WERI-Rb-1 (cell line): ENCODE measurements around the gene SLC6A6.

Experiments
- DNase-seq: peaks from one replicate; pipeline ENCODE4 v3.0.0-alpha.2; 2020
- H3K27ac ChIP-seq: fragments of 250-450 bp; sonication (Bioruptor Pico); 2 replicates; pipeline ENCODE4 v1.5.1; 2020; ENCODE audit warnings: mild to moderate bottlenecking, moderate library complexity
- H3K27me3 ChIP-seq: fragments of 250-450 bp; sonication (Bioruptor Pico); 2 replicates; pipeline ENCODE4 v1.5.1; 2021; ENCODE audit warnings: mild to moderate bottlenecking, low read depth, moderate library complexity; ENCODE audit not compliant: insufficient read depth, severe bottlenecking
- H3K36me3 ChIP-seq: fragments of 250-450 bp; sonication (Bioruptor Pico); 2 replicates; pipeline ENCODE4 v1.5.1; 2020; ENCODE audit warnings: mild to moderate bottlenecking, moderate library complexity
- H3K4me3 ChIP-seq: 2 replicates; pipeline ENCODE4 v1.5.1; 2011; ENCODE audit warnings: low read depth, mild to moderate bottlenecking, control low read depth, low read length
- H3K9me3 ChIP-seq: fragments of 250-450 bp; sonication (Bioruptor Pico); 2 replicates; pipeline ENCODE4 v1.5.1; 2021; ENCODE audit warnings: mild to moderate bottlenecking, moderate library complexity; ENCODE audit not compliant: severe bottlenecking
- TF ChIP-seq, protein P1 (sequence below): IDR thresholded peaks from 2 replicates; pipeline ENCODE4 v1.5.1; 2011; ENCODE audit warnings: low read depth, mild to moderate bottlenecking, control low read depth, inconsistent platforms, low read length

Gene SLC6A6

DNA sequence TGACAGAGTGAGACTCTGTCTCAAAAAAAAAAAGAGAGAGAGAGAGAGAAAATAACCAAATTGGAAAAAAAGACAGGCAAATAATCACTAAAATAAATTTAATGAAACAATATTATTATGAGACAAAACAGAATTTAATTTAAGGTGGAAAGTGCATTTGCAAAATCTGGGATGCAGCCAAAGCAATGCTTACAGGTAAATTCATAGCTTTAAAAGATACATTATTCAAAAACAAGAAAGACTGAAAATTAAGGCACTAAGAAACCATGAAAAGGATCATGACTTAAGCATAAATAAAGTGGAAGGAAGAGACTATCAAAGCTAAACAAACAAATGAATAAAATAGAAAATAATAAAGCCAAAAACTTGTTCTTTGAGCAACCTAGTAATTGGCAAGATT is 100.1 kb downstream of the SLC6A6 start:
- no peak overlapping the region for H3K4me3 ChIP-seq
- DNase-seq, result no peak
- H3K27me3 ChIP-seq, result no peaks in the 10 kb centered on the region
- TF ChIP-seq, protein P1, sequence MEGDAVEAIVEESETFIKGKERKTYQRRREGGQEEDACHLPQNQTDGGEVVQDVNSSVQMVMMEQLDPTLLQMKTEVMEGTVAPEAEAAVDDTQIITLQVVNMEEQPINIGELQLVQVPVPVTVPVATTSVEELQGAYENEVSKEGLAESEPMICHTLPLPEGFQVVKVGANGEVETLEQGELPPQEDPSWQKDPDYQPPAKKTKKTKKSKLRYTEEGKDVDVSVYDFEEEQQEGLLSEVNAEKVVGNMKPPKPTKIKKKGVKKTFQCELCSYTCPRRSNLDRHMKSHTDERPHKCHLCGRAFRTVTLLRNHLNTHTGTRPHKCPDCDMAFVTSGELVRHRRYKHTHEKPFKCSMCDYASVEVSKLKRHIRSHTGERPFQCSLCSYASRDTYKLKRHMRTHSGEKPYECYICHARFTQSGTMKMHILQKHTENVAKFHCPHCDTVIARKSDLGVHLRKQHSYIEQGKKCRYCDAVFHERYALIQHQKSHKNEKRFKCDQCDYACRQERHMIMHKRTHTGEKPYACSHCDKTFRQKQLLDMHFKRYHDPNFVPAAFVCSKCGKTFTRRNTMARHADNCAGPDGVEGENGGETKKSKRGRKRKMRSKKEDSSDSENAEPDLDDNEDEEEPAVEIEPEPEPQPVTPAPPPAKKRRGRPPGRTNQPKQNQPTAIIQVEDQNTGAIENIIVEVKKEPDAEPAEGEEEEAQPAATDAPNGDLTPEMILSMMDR, result no peak
- no peak overlapping the region for H3K27ac ChIP-seq
- H3K9me3 ChIP-seq, result peaks cover 3% of the 10 kb centered on the region
- H3K36me3 ChIP-seq, result no peaks in the 10 kb centered on the region

DNA sequence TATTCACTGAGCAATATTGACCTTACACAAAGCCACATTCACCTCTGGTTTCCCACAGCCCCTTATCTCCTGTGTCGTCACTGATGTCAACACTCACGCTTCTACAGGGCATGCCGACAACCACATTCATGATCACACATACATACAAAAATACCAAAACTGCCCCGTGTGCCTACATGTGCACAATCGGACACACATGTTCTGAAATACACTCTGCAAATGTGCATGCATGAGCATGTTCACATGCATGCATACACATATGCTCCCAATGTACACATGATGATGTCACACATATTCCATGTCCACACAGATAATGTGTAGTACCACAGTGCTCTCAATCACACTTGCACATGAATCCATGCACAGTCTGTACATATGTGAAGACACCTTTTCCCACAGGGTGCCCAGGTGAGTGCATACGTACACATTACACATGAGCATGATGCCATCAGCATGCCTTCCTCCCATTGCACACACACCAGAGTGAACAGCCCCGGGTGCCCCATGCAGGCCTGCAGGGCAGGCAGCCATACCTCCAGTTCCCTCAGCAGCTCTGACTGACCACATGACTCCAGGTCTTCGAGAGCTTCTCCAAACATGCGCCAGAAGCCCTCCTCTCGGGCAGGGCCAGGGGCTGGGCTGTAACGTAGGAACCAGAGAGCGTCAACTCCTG is 100.8 kb downstream of the SLC6A6 start:
- TF ChIP-seq, protein P1, result no peak
- H3K9me3 ChIP-seq, result peaks cover 3% of the 10 kb centered on the region
- H3K27ac ChIP-seq, result no peak overlapping the region
- DNase-seq, result no peak
- no peaks in the 10 kb centered on the region for H3K36me3 ChIP-seq
- no peaks in the 10 kb centered on the region for H3K27me3 ChIP-seq
- H3K4me3 ChIP-seq, result no peak overlapping the region

DNA sequence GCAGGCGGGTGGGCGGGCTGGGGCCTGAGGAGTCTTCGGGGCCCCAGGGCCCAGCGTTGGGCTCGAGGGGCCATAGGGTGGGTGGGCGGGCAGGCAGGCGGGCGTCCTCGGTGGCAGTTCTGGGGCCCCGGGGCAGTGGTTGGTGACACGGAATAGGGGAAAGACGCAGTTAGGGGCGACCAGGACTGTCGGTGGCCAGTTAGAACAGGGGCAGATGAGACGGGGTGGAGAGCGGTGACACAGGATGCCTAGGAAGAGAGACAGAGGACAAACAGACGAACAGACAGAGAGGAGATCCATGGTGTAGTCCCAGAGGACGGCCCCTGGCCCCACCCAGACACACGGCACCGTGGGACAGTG is 101.3 kb downstream of the SLC6A6 start:
- Histone ChIP-seq H3K27ac (no peak overlapping the region), H3K4me3 (no peak overlapping the region), H3K27me3 (no peaks in the 10 kb centered on the region), H3K36me3 (no peaks in the 10 kb centered on the region), H3K9me3 (peaks cover 3% of the 10 kb centered on the region)
- no peak for DNase-seq
- TF ChIP-seq, protein P1, result no peak

DNA sequence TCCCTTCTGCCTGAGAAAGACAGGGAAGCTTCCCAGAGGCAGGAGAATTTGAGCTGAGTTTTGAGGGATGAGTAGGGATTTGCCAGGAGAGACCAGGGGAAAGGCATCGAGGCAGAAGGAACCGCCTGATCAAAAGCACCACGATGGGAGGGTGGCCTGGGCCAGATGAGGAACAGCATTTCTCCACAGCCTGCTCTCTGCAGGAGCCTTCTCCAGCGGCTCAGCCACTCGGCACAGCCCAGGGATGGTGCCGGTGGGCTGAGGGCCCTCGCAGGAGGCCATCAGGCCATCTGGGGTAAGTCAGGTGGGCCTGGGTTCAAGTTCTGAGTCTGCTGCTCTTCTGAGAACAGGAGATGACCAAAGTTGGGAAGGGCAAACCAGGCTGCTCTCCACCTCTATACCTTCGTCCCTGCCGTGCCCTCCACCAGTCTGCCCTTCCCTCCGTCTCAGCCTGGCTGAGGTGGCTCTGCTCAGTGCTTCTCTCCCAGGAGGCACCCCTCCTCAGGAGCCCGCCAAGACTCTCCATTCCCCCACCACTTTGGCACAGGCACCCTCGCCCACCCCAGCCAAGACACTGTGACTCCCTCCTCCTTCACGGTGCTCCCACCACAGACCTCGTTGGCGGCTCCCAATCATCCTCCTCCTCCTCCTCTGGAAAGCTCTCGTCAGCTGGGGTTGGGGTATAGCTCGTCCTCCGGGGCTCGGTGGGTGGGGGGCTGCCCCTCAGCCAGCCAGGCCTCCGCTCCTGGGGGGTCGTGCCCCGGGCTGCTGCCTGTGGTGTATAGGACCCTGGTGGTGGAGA is 102.8 kb downstream of the SLC6A6 start:
- no peaks in the 10 kb centered on the region for H3K36me3 ChIP-seq
- no peaks in the 10 kb centered on the region for H3K27me3 ChIP-seq
- TF ChIP-seq, protein P1, result no peak
- H3K9me3 ChIP-seq, result peaks cover 3% of the 10 kb centered on the region
- peak; percentile 4 for DNase-seq
- H3K4me3 ChIP-seq, result no peak overlapping the region
- H3K27ac ChIP-seq, result no peak overlapping the region

DNA sequence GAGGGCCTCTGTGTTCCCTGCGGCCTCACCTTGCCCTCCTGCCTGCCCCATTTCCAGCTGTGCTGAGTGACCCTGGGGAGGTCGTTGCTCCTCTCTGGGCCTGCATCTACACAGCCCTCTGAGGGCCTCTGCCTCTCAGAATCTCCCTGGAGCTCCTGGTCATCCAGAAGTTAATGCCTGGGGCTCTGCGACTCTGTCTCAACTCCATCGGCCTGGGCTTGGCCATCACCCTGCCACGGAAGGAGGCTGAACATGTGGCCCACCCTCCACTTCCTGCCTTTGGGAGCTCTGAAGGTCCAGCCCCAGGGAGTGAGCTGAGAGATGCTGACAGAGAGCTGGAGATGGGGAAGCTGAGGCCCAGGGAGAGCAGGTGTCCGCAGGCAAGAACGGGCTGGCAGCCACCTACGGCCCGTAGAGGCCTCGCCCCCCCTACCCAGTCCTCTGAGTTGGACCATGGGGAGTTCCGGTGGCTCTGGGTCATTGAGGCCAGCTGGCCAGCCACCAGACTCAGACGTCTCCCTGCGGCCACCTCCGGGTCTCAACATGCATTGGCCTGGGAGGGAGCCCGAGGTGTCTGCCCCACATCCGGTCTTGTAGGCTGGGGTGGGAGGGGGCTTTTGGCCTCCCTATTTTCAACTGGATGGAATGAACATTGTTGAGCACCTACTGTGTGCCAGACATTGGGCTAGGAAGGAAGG is 103.5 kb downstream of the SLC6A6 start:
- H3K27me3 ChIP-seq, result no peaks in the 10 kb centered on the region
- H3K9me3 ChIP-seq, result peaks cover 3% of the 10 kb centered on the region
- H3K27ac ChIP-seq, result no peak overlapping the region
- DNase-seq, result peak; percentile 6
- no peak overlapping the region for H3K4me3 ChIP-seq
- H3K36me3 ChIP-seq, result no peaks in the 10 kb centered on the region
- TF ChIP-seq, protein P1, result no peak
